COLO668 (cell line): Measurements from ENCODE around the gene KCNK7.

ENCODE experiments used
- DNase-seq: peaks from one replicate; lab custom pipeline; 2025; ENCODE audit not compliant: unreplicated experiment; lab: John Stamatoyannopoulos, UW

The KCNK7 gene

GRCh38 chr11:65558930-65559509 is 36.6 kb downstream of the KCNK7 start:
- DNase-seq: no peak

- DNase-seq: peak; percentile 70
Measured at GRCh38 chr11:65558002-65558929, 37.3 kb downstream of the KCNK7 start, which contains the start of gene LTBP3. LTBP3 (minus strand) TSS chr11:65558359; CDS start chr11:65557959, 400 bp downstream.

GRCh38 chr11:65557280-65558001 is 38.2 kb downstream of the KCNK7 start:
- no peak for DNase-seq

GRCh38 chr11:65556470-65557279 is 38.9 kb downstream of the KCNK7 start:
- DNase-seq: no peak

GRCh38 chr11:65555693-65556231 is 39.8 kb downstream of the KCNK7 start:
- DNase-seq: no peak

- no peak for DNase-seq
Measured at GRCh38 chr11:65554842-65555430, 40.7 kb downstream of the KCNK7 start.

GRCh38 chr11:65554057-65554818 is 41.4 kb downstream of the KCNK7 start:
- DNase-seq: no peak

GRCh38 chr11:65553301-65554001 is 42.1 kb downstream of the KCNK7 start:
- DNase-seq: peak; percentile 41

GRCh38 chr11:65552388-65552951 is 43.1 kb downstream of the KCNK7 start:
- DNase-seq: peak; percentile 20

- DNase-seq: peak; percentile 85
Measured at GRCh38 chr11:65551572-65552387, 43.8 kb downstream of the KCNK7 start.

GRCh38 chr11:65549096-65549495 is 46.5 kb downstream of the KCNK7 start:
- no peak for DNase-seq

GRCh38 chr11:65548395-65548794 is 47.2 kb downstream of the KCNK7 start:
- no peak for DNase-seq

GRCh38 chr11:65547446-65548125 is 48.0 kb downstream of the KCNK7 start:
- DNase-seq: no peak

- DNase-seq: peak; percentile 96
Measured at GRCh38 chr11:65546217-65546958, 49.2 kb downstream of the KCNK7 start.

GRCh38 chr11:65545853-65546216 is 49.8 kb downstream of the KCNK7 start:
- DNase-seq: peak; percentile 35
